Suprapubic skin (tissue), 3 donors: ENCODE data around the gene COL20A1.

ENCODE experiments used
- CTCF ChIP-seq, 2 donors: fragments of 200-600 bp in 1 of 2; fragments of 450-650 bp in 1 of 2; sonication (generic) in 1 of 2; IDR thresholded peaks; one replicate each; pipeline ENCODE4 v1.5.1; 2016 to 2019; ENCODE audit warnings: antibody characterized with exemption in 2 of 2, mild to moderate bottlenecking in 1 of 2, moderate library complexity in 1 of 2
- POLR2A ChIP-seq, 2 donors: fragments of 450-650 bp; IDR thresholded peaks; one replicate each; pipeline ENCODE4 v1.6.1; 2017; ENCODE audit warnings: antibody characterized with exemption in 2 of 2, mild to moderate bottlenecking in 2 of 2, moderate library complexity in 2 of 2

DNA sequence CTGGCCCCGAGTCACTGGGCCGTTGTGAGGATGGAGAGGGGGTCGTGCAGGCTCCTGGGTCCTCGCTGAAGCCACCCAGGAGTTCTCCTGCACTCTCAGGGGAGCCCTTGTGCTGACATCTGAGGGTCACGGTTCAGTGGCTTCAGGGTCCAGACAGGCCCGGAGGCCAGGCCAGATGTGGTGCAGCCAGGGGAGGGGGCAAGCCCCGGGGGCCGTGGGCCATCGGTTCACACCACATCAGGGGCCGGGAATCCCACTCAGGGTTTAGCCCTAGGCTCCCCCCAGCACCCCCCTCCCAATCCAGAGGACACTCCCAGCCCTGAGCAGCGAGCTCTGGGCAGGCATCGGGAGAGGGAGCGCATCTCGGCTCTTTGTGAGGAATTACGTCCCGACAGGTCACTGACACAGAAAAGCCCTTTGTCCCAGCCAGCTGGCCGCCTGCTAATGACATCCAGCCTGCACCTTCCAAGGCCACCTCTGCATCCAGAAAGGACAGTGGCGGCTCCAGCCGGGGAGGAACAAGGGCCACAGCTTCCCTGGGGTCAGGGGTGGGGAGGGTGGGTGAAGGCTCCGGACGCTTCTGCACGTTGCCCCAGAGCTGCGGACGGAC is 74.6 kb downstream of the COL20A1 start:
- TF ChIP-seq CTCF (IDR thresholded peaks at IDR 0.05) (no peak), POLR2A (IDR thresholded peaks at IDR 0.05) (no peak)
